Stimulated activated naive CD8-positive, alpha-beta T cell treated with anti-CD3 and anti-CD28 coated beads, Interleukin-15, amount 100 ng/mL, for 72 hours (primary cell): Measurements from ENCODE around the gene BCL7B.
"Not testable (repeated sequence)": the region's sequence is repeated elsewhere in the genome, so short reads cannot be mapped to it uniquely, and the experiment has no call there.

ENCODE experiments used
- ATAC-seq: fragments of 150-1000 bp; cut with Tn5 transposase; 2 replicates; pipeline ENCODE4 v1.10.0; 2021; ENCODE audit warnings: mild to moderate bottlenecking, moderate library complexity
- DNase-seq, 2 donors: peaks; one replicate each; pipeline ENCODE4 v3.0.0; 2021 to 2022
- H3K27ac Mint-ChIP-seq, 2 donors: one replicate each; pipeline ENCODE4 v1.8.0; 2022; ENCODE audit warnings: mild to moderate bottlenecking in 2 of 2, mixed read lengths in 2 of 2, moderate library complexity in 2 of 2
- H3K27me3 Mint-ChIP-seq: one replicate; pipeline ENCODE4 v1.8.0; 2022; ENCODE audit warnings: mixed read lengths
- H3K4me1 Mint-ChIP-seq: one replicate; pipeline ENCODE4 v1.8.0; 2022; ENCODE audit warnings: mild to moderate bottlenecking, mixed read lengths
- H3K4me3 Mint-ChIP-seq, 2 donors: one replicate each; pipeline ENCODE4 v1.8.0; 2022; ENCODE audit warnings: mild to moderate bottlenecking in 2 of 2, mixed read lengths in 2 of 2, moderate library complexity in 1 of 2
- H3K9me3 Mint-ChIP-seq, 2 donors: one replicate each; pipeline ENCODE4 v1.8.0; 2022; ENCODE audit warnings: mixed read lengths in 2 of 2

The BCL7B gene

GRCh38 chr7:73578342-73579128, 21.0 kb upstream of the BCL7B start, which contains the start of gene TBL2:
Gene TBL2 (minus strand): TSS chr7:73578579. CDS start chr7:73578549, 30 bp downstream.
- Mint-ChIP-seq H3K27me3 (no peaks in the 10 kb centered on the region), H3K27ac (peak within 1 kb of the TSS; percentile 98 to 99), H3K4me1 (peaks cover 26% of the 10 kb centered on the region), H3K9me3 (no peaks in the 10 kb centered on the region), H3K4me3 (peak within 1 kb of the TSS; percentile 99 to 100)
- peak; percentile 93 for ATAC-seq
- DNase-seq = peak; percentile 98 to 99

GRCh38 chr7:73577627-73578341, 20.3 kb upstream of the BCL7B start:
- H3K9me3 Mint-ChIP-seq = no peaks in the 10 kb centered on the region
- peak overlapping the region; percentile 99 to 100 for H3K4me3 Mint-ChIP-seq
- ATAC-seq (peak; percentile 32), DNase-seq (no peak)
- peak overlapping the region; percentile 98 to 99 for H3K27ac Mint-ChIP-seq
- H3K4me1 Mint-ChIP-seq = peaks cover 26% of the 10 kb centered on the region
- H3K27me3 Mint-ChIP-seq = no peaks in the 10 kb centered on the region

- no peak for ATAC-seq
- Mint-ChIP-seq H3K27me3 (no peaks in the 10 kb centered on the region), H3K4me3 (no peak overlapping the region), H3K4me1 (peaks cover 18% of the 10 kb centered on the region), H3K27ac (peak overlapping the region in 1 of 2 donors; percentile 85), H3K9me3 (no peaks in the 10 kb centered on the region)
- DNase-seq = no peak
Measured at GRCh38 chr7:73573791-73574190, 16.3 kb upstream of the BCL7B start.

- Mint-ChIP-seq H3K4me1 (peaks cover 19% of the 10 kb centered on the region), H3K4me3 (no peak overlapping the region), H3K27ac (no peak overlapping the region), H3K9me3 (no peaks in the 10 kb centered on the region), H3K27me3 (no peaks in the 10 kb centered on the region)
- ATAC-seq (no peak), DNase-seq (no peak)
Measured at GRCh38 chr7:73573276-73573675, 15.8 kb upstream of the BCL7B start.

GRCh38 chr7:73572767-73573186, 15.3 kb upstream of the BCL7B start:
- no peaks in the 10 kb centered on the region for H3K27me3 Mint-ChIP-seq
- peaks cover 23% of the 10 kb centered on the region for H3K4me1 Mint-ChIP-seq
- DNase-seq (no peak), ATAC-seq (no peak)
- H3K27ac Mint-ChIP-seq = no peak overlapping the region
- H3K9me3 Mint-ChIP-seq = no peaks in the 10 kb centered on the region
- H3K4me3 Mint-ChIP-seq = no peak overlapping the region

GRCh38 chr7:73570977-73571376, 13.5 kb upstream of the BCL7B start:
- ATAC-seq = no peak
- H3K9me3 Mint-ChIP-seq = no peaks in the 10 kb centered on the region
- H3K27ac Mint-ChIP-seq = no peak overlapping the region
- H3K27me3 Mint-ChIP-seq = no peaks in the 10 kb centered on the region
- H3K4me3 Mint-ChIP-seq = no peak overlapping the region
- H3K4me1 Mint-ChIP-seq = peaks cover 22% of the 10 kb centered on the region
- no peak for DNase-seq

- H3K4me3 Mint-ChIP-seq = no peak overlapping the region
- no peaks in the 10 kb centered on the region for H3K27me3 Mint-ChIP-seq
- H3K9me3 Mint-ChIP-seq = no peaks in the 10 kb centered on the region
- ATAC-seq (no peak), DNase-seq (no peak)
- H3K27ac Mint-ChIP-seq = no peak overlapping the region
- peaks cover 23% of the 10 kb centered on the region for H3K4me1 Mint-ChIP-seq
Measured at GRCh38 chr7:73570521-73570920, 13.0 kb upstream of the BCL7B start.

GRCh38 chr7:73569042-73569608, 11.6 kb upstream of the BCL7B start:
- H3K27ac Mint-ChIP-seq = no peak overlapping the region
- no peaks in the 10 kb centered on the region for H3K27me3 Mint-ChIP-seq
- DNase-seq = no peak
- no peak overlapping the region for H3K4me3 Mint-ChIP-seq
- no peaks in the 10 kb centered on the region for H3K9me3 Mint-ChIP-seq
- ATAC-seq = no peak
- H3K4me1 Mint-ChIP-seq = peaks cover 23% of the 10 kb centered on the region

- peaks cover 23% of the 10 kb centered on the region for H3K4me1 Mint-ChIP-seq
- no peaks in the 10 kb centered on the region for H3K9me3 Mint-ChIP-seq
- no peak for DNase-seq
- H3K27ac Mint-ChIP-seq = no peak overlapping the region
- ATAC-seq = no peak
- H3K4me3 Mint-ChIP-seq = no peak overlapping the region
- H3K27me3 Mint-ChIP-seq = no peaks in the 10 kb centered on the region
Measured at GRCh38 chr7:73567846-73568685, 10.6 kb upstream of the BCL7B start.

- Mint-ChIP-seq H3K4me1 (peaks cover 23% of the 10 kb centered on the region), H3K9me3 (no peaks in the 10 kb centered on the region), H3K27ac (no peak overlapping the region), H3K4me3 (no peak overlapping the region), H3K27me3 (no peaks in the 10 kb centered on the region)
- DNase-seq (no peak), ATAC-seq (no peak)
Measured at GRCh38 chr7:73567140-73567539, 9.7 kb upstream of the BCL7B start.

GRCh38 chr7:73566431-73566830, 8.9 kb upstream of the BCL7B start:
- not testable (repeated sequence) for H3K9me3 Mint-ChIP-seq, H3K27me3 Mint-ChIP-seq, DNase-seq
- peak; percentile 55 for ATAC-seq
- H3K4me3 Mint-ChIP-seq = peak overlapping the region; percentile 40 to 74
- peak overlapping the region in 1 of 2 donors; percentile 73 for H3K27ac Mint-ChIP-seq
- H3K4me1 Mint-ChIP-seq = peaks cover 23% of the 10 kb centered on the region

- ATAC-seq = peak; percentile 34
- Mint-ChIP-seq H3K27ac (peak overlapping the region in 1 of 2 donors; percentile 7), H3K9me3 (no peaks in the 10 kb centered on the region), H3K4me1 (peaks cover 24% of the 10 kb centered on the region), H3K27me3 (no peaks in the 10 kb centered on the region), H3K4me3 (peak overlapping the region; percentile 40 to 74)
- DNase-seq = no peak
Measured at GRCh38 chr7:73565675-73566340, 8.3 kb upstream of the BCL7B start.

GRCh38 chr7:73560109-73560835, 2.8 kb upstream of the BCL7B start:
- no peak overlapping the region for H3K27ac Mint-ChIP-seq
- ATAC-seq (no peak), DNase-seq (no peak)
- H3K4me1 Mint-ChIP-seq = peaks cover 31% of the 10 kb centered on the region
- H3K4me3 Mint-ChIP-seq = no peak overlapping the region
- no peaks in the 10 kb centered on the region for H3K9me3 Mint-ChIP-seq
- no peaks in the 10 kb centered on the region for H3K27me3 Mint-ChIP-seq

GRCh38 chr7:73557108-73557396, 438 bp downstream of the BCL7B start:
- peak overlapping the region; percentile 95 for H3K4me3 Mint-ChIP-seq
- peak; percentile 90 to 93 for DNase-seq
- peaks cover 46% of the 10 kb centered on the region for H3K4me1 Mint-ChIP-seq
- ATAC-seq = peak; percentile 95
- no peaks in the 10 kb centered on the region for H3K9me3 Mint-ChIP-seq
- peak overlapping the region; percentile 97 to 99 for H3K27ac Mint-ChIP-seq
- H3K27me3 Mint-ChIP-seq = no peaks in the 10 kb centered on the region
